ENCODE results near the gene LMF1.

Gene LMF1

GRCh38 chr16:984121-984694 lies 13.4 kb upstream of the LMF1 start:
- no peak for FAIRE-seq

- no peak for FAIRE-seq
Observed at GRCh38 chr16:983044-984030, 12.6 kb upstream of the LMF1 start.

- no peak for FAIRE-seq
Observed at GRCh38 chr16:982145-983043, 11.6 kb upstream of the LMF1 start.

GRCh38 chr16:981695-982144 lies 10.9 kb upstream of the LMF1 start, which contains the start of gene SOX8:
SOX8 (plus strand) TSS chr16:981770; CDS start chr16:981923, 153 bp downstream.
- no peak for FAIRE-seq

GRCh38 chr16:980595-980854 lies 9.7 kb upstream of the LMF1 start:
- FAIRE-seq: no peak

GRCh38 chr16:979859-980594 lies 9.2 kb upstream of the LMF1 start:
- no peak for FAIRE-seq

- no peak for FAIRE-seq
Observed at GRCh38 chr16:979147-979546, 8.4 kb upstream of the LMF1 start.

GRCh38 chr16:978403-978802 lies 7.6 kb upstream of the LMF1 start:
- FAIRE-seq: no peak

GRCh38 chr16:977896-978295 lies 7.1 kb upstream of the LMF1 start:
- no peak for FAIRE-seq

GRCh38 chr16:977081-977701 lies 6.4 kb upstream of the LMF1 start:
- no peak for FAIRE-seq

GRCh38 chr16:976389-976931 lies 5.7 kb upstream of the LMF1 start:
- FAIRE-seq: no peak

- FAIRE-seq: no peak
Observed at GRCh38 chr16:975291-975690, 4.5 kb upstream of the LMF1 start.

- no peak for FAIRE-seq
Observed at GRCh38 chr16:974611-975261, 4.0 kb upstream of the LMF1 start.

- no peak for FAIRE-seq
Observed at GRCh38 chr16:974001-974601, 3.3 kb upstream of the LMF1 start.

- FAIRE-seq: no peak
Observed at GRCh38 chr16:973366-973765, 2.6 kb upstream of the LMF1 start.

GRCh38 chr16:972316-973002 lies 1.7 kb upstream of the LMF1 start:
- FAIRE-seq: no peak

GRCh38 chr16:971981-972315 lies 1.2 kb upstream of the LMF1 start:
- no peak for FAIRE-seq

GRCh38 chr16:971582-971905 lies 760 bp upstream of the LMF1 start:
- FAIRE-seq: no peak

GRCh38 chr16:970386-970765 lies 408 bp downstream of the LMF1 start:
- no peak for FAIRE-seq

- no peak for FAIRE-seq
Observed at GRCh38 chr16:969508-970385, 1.0 kb downstream of the LMF1 start.

Data from islet of Langerhans (tissue), 1 donor.